ENCODE results near the gene ACOXL. TPM values are rescaled to one million over a fixed set of nuclear protein-coding genes. Genes with fewer than 3 reads are reported as not detected.

The ACOXL gene
- total RNA-seq, 4 donors from 2014 or later, result 1.2 to 10.6 (median 2.1) TPM

DNA sequence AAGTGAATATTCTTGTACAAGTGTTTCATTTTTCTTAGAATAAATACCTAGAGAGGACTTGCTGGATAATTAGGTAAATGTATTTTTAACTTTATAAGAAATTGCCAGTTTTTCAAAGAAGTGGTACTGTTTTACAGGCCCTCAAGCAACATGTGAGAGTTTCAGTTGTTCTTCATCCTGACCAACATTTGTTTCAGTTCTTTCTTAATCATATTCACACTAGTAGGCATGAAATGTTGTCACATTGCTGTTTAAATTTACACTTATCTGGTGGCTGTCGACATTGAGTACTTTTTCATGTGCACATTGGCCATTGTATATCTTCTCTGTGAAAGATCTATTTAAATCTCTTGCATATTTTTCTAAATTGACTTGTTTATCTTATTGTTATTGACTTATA is 178.1 kb downstream of the ACOXL start:
- intact Hi-C loops (cut with DNase I), result no loop called here
- TF ChIP-seq POLR2A (IDR thresholded peaks at IDR 0.05), result no peak
- no peak for TF ChIP-seq CTCF (IDR thresholded peaks at IDR 0.05)
- H3K9me3 ChIP-seq, result no peaks in the 10 kb centered on the region
- WGBS, 2 donors, result 85 to 87% methylated on average over 1 of the region's 1 CpG
- H3K4me3 ChIP-seq (replicated peaks in 1 of 3), result no peak overlapping the region
- no peak overlapping the region for H3K27ac ChIP-seq
- no peaks in the 10 kb centered on the region for H3K4me1 ChIP-seq
- no peaks in the 10 kb centered on the region for H3K36me3 ChIP-seq
- H3K27me3 ChIP-seq, result no peaks in the 10 kb centered on the region
- no peak for DNase-seq

- Histone ChIP-seq H3K9me3 (no peaks in the 10 kb centered on the region), H3K4me1 (no peaks in the 10 kb centered on the region), H3K4me3 (replicated peaks in 1 of 3) (no peak overlapping the region), H3K36me3 (no peaks in the 10 kb centered on the region), H3K27ac (no peak overlapping the region), H3K27me3 (no peaks in the 10 kb centered on the region)
- intact Hi-C loops (cut with DNase I), result no loop called here
- 98 to 100% methylated on average over 1 of the region's 1 CpG for WGBS, 2 donors
- TF ChIP-seq CTCF (IDR thresholded peaks at IDR 0.05) (no peak), POLR2A (IDR thresholded peaks at IDR 0.05) (no peak)
- DNase-seq, result no peak
Observed at GRCh38 chr2:110919738-110920137, 187.4 kb downstream of the ACOXL start.

- intact Hi-C loops (cut with DNase I), result no loop called here
Observed at GRCh38 chr2:110925479-110925878, 193.1 kb downstream of the ACOXL start.

DNA sequence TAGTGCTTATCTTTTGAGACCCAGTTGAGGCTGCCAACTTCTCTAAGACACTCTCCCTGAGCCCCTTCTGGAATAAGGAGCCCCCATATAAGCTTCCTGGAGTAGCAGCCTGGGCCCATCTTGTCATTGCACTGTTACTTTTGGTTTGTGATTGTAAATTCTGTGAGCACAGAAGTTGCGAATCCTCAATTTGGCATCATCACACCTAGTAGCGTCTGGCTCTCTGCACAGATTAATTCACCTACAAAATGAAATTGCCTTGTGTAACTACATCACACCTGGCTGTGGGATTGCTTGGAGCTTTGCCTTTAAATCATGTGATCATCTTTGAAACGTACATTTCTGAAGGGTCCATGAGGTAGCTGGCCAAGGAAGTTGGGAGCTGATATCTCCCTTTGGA is 195.2 kb downstream of the ACOXL start:
- H3K4me3 ChIP-seq (replicated peaks in 1 of 3), result no peak overlapping the region
- no peaks in the 10 kb centered on the region for H3K36me3 ChIP-seq
- H3K9me3 ChIP-seq, result no peaks in the 10 kb centered on the region
- H3K27ac ChIP-seq, result no peak overlapping the region
- no peak for DNase-seq
- WGBS, 2 donors, result 92 to 93% methylated on average over 3 of the region's 3 CpGs
- TF ChIP-seq CTCF (IDR thresholded peaks at IDR 0.05) (no peak), POLR2A (IDR thresholded peaks at IDR 0.05) (no peak)
- H3K4me1 ChIP-seq, result no peaks in the 10 kb centered on the region
- H3K27me3 ChIP-seq, result no peaks in the 10 kb centered on the region
- intact Hi-C loops (cut with DNase I), result no loop called here

More at GRCh38 chr2:110925479-110925878, 193.1 kb downstream of the ACOXL start:
- TF ChIP-seq POLR2A (IDR thresholded peaks at IDR 0.05), result no peak
- no peak for TF ChIP-seq CTCF (IDR thresholded peaks at IDR 0.05)
- Histone ChIP-seq H3K27ac (no peak overlapping the region), H3K4me1 (no peaks in the 10 kb centered on the region), H3K36me3 (no peaks in the 10 kb centered on the region), H3K4me3 (replicated peaks in 1 of 3) (no peak overlapping the region), H3K9me3 (no peaks in the 10 kb centered on the region), H3K27me3 (no peaks in the 10 kb centered on the region)
- DNase-seq, result no peak

DNA sequence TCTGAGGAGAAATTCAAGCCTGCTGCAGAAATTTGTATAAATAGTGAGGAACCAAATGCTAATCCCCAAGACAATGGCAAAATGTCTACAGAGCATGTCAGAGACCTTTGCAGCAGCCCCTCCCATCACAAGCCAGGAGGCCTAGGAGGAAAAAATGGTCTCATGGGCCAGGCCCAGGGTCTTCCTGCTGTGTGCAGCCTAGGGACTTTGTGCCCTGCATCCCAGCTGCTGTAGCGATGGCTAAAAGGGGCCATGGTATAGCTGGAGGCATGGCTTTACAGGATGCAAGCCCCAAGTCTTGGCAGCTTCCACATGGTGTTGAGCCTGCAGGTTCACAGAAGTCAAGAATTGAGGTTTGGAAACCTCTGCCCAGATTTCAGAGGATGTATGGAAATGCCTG is 197.2 kb downstream of the ACOXL start:
- 100% methylated on average over 1 of the region's 1 CpG for WGBS, 2 donors
- intact Hi-C loops (cut with DNase I), result no loop called here
- H3K27ac ChIP-seq, result no peak overlapping the region

More for the DNA sequence above, 197.2 kb downstream of the ACOXL start:
- TF ChIP-seq CTCF (IDR thresholded peaks at IDR 0.05) (no peak), POLR2A (IDR thresholded peaks at IDR 0.05) (no peak)
- DNase-seq, result no peak
- no peak overlapping the region for H3K4me3 ChIP-seq (replicated peaks in 1 of 3)
- no peaks in the 10 kb centered on the region for H3K36me3 ChIP-seq
- H3K9me3 ChIP-seq, result no peaks in the 10 kb centered on the region
- H3K4me1 ChIP-seq, result no peaks in the 10 kb centered on the region
- H3K27me3 ChIP-seq, result no peaks in the 10 kb centered on the region
